ENCODE results near the gene KIR3DL1.
"Not testable (repeated sequence)": the region's sequence is repeated elsewhere in the genome, so short reads cannot be mapped to it uniquely, and the experiment has no call there.

KIR3DL1 gene

GRCh38 chr19:54816251-54816650 lies at the start of gene KIR3DL1:
KIR3DL1 (plus strand) TSS chr19:54816468.
- not testable (repeated sequence) for H3K9me2 ChIP-seq (ENCODE audit: low read depth, low read length); H3K4me1 ChIP-seq (ENCODE audit: insufficient read depth, low read length, severe bottlenecking); H2AFZ ChIP-seq (ENCODE audit: low read length); H3F3A ChIP-seq (ENCODE audit: insufficient read depth, low read length); H3K36me3 ChIP-seq (ENCODE audit: insufficient read depth, low read length); H3K27ac ChIP-seq (ENCODE audit: low read depth, low read length, poor library complexity, severe bottlenecking); H3K4me3 ChIP-seq (ENCODE audit: low read depth, low read length, poor library complexity, severe bottlenecking); H3K4me2 ChIP-seq (ENCODE audit: low read length); H4K20me1 ChIP-seq (ENCODE audit: insufficient read depth, low read length); H3K9me3 ChIP-seq (ENCODE audit: low read length); H3K9ac ChIP-seq (ENCODE audit: low read length); H3K27me3 ChIP-seq (ENCODE audit: insufficient read depth, low read length); H3K79me2 ChIP-seq (ENCODE audit: insufficient read depth, low read length)

DNA sequence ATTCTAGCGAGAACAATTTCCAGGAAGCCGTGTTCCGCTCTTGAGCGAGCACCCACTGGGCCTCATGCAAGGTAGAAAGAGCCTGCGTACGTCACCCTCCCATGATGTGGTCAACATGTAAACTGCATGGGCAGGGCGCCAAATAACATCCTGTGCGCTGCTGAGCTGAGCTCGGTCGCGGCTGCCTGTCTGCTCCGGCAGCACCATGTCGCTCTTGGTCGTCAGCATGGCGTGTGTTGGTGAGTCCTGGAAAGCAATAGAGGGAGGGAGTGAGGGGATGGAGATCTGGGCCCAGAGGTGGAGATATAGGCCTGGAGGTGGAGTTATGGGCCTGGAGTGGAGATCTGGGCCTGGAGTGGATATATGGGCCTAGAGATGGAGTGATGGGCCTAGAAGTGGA lies 46.6 kb upstream of the KIR3DL1 start, which contains the start of gene KIR2DL1:
KIR2DL1 (plus strand) TSS at position 148 of the 400 bp plus-strand sequence; CDS start at position 206, 58 bp downstream.
- H3K9ac ChIP-seq (ENCODE audit: low read length) = not testable (repeated sequence)

GRCh38 chr19:54770511-54770910 lies 45.8 kb upstream of the KIR3DL1 start:
- H3F3A ChIP-seq (ENCODE audit: insufficient read depth, low read length) = not testable (repeated sequence)

More for the DNA sequence above, 46.6 kb upstream of the KIR3DL1 start, which contains the start of gene KIR2DL1:
- H3K9me2 ChIP-seq (ENCODE audit: low read depth, low read length); H4K20me1 ChIP-seq (ENCODE audit: insufficient read depth, low read length); H3K4me3 ChIP-seq (ENCODE audit: low read depth, low read length, poor library complexity, severe bottlenecking); H3F3A ChIP-seq (ENCODE audit: insufficient read depth, low read length); H2AFZ ChIP-seq (ENCODE audit: low read length); H3K27me3 ChIP-seq (ENCODE audit: insufficient read depth, low read length); H3K4me2 ChIP-seq (ENCODE audit: low read length); H3K36me3 ChIP-seq (ENCODE audit: insufficient read depth, low read length); H3K27ac ChIP-seq (ENCODE audit: low read depth, low read length, poor library complexity, severe bottlenecking); H3K4me1 ChIP-seq (ENCODE audit: insufficient read depth, low read length, severe bottlenecking); H3K9me3 ChIP-seq (ENCODE audit: low read length); H3K79me2 ChIP-seq (ENCODE audit: insufficient read depth, low read length): not testable (repeated sequence)

DNA sequence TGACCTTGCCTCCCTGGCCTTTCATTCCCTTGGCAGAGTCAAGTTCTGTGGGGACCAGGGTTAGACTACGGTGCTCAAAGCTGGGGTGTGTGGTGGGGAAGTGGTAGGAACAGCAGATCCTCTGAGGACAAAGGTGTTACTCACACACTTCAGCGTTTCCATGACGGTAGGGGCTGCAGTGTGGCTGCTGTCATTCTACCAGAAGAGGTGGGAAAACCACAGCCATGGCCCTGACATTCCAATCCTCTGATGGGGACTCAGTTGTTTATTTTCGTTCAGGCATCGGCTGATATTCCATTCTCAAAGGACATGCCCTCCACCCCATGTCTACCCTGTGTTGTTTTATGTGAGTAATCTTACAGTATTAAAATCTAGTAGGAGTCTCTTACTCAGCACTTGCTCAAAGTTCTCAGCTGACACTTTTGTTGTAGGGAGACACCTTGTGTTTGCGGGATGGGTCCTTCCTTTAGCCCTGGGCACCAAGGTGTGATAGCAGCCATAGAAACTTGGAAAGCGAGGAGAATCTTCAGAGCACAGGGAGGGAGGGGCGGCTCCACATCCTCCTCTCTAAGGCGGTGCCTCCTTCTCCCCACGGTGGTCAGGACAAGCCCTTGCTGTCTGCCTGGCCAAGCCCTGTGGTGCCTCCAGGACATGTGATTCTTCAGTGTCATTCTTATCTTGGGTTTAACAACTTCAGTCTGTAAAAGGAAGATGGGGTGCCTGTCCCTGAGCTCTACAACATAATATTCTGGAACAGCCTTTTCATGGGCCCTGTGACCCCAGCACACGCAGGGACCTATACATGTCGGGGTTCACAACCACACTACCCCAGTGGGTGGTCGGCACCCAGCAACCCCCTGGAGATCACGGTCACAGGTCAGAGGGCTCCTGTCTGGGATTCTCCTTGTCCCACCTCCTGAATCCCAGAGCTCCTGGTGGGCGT lies 45.0 kb upstream of the KIR3DL1 start:
- H2AFZ ChIP-seq (ENCODE audit: low read length); H4K20me1 ChIP-seq (ENCODE audit: insufficient read depth, low read length); H3K9ac ChIP-seq (ENCODE audit: low read length); H3K79me2 ChIP-seq (ENCODE audit: insufficient read depth, low read length); H3K4me2 ChIP-seq (ENCODE audit: low read length); H3K4me1 ChIP-seq (ENCODE audit: insufficient read depth, low read length, severe bottlenecking); H3K9me3 ChIP-seq (ENCODE audit: low read length); H3F3A ChIP-seq (ENCODE audit: insufficient read depth, low read length); H3K9me2 ChIP-seq (ENCODE audit: low read depth, low read length); H3K27ac ChIP-seq (ENCODE audit: low read depth, low read length, poor library complexity, severe bottlenecking); H3K4me3 ChIP-seq (ENCODE audit: low read depth, low read length, poor library complexity, severe bottlenecking); H3K36me3 ChIP-seq (ENCODE audit: insufficient read depth, low read length); H3K27me3 ChIP-seq (ENCODE audit: insufficient read depth, low read length): not testable (repeated sequence)

More at GRCh38 chr19:54770511-54770910, 45.8 kb upstream of the KIR3DL1 start:
- not testable (repeated sequence) for H2AFZ ChIP-seq (ENCODE audit: low read length); H3K9ac ChIP-seq (ENCODE audit: low read length); H4K20me1 ChIP-seq (ENCODE audit: insufficient read depth, low read length); H3K36me3 ChIP-seq (ENCODE audit: insufficient read depth, low read length); H3K27me3 ChIP-seq (ENCODE audit: insufficient read depth, low read length); H3K27ac ChIP-seq (ENCODE audit: low read depth, low read length, poor library complexity, severe bottlenecking); H3K4me3 ChIP-seq (ENCODE audit: low read depth, low read length, poor library complexity, severe bottlenecking); H3K9me3 ChIP-seq (ENCODE audit: low read length); H3K4me2 ChIP-seq (ENCODE audit: low read length); H3K79me2 ChIP-seq (ENCODE audit: insufficient read depth, low read length); H3K9me2 ChIP-seq (ENCODE audit: low read depth, low read length); H3K4me1 ChIP-seq (ENCODE audit: insufficient read depth, low read length, severe bottlenecking)

DNA sequence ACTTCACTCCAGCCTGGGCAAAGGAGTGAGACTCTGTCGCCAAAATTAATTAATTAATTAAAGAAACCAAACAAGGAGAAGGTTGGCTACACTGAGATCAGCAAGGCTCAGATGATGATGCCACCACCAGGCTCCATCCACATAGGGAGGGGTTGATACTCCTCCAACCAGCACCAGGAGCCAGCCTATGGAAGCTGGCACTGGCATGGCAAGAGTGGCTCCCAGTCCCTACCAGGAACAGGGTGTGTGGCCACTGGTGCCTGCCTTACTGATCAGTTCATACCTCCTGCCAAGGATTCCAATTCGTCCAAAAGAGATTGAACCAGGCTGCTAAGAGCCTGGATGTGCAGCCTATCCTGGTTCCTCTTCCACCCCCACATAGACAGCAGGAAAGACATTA lies 43.6 kb upstream of the KIR3DL1 start:
- H3K9me2 ChIP-seq (ENCODE audit: low read depth, low read length); H3K27me3 ChIP-seq (ENCODE audit: insufficient read depth, low read length); H3K4me2 ChIP-seq (ENCODE audit: low read length); H3F3A ChIP-seq (ENCODE audit: insufficient read depth, low read length); H2AFZ ChIP-seq (ENCODE audit: low read length); H3K9me3 ChIP-seq (ENCODE audit: low read length); H3K9ac ChIP-seq (ENCODE audit: low read length); H3K79me2 ChIP-seq (ENCODE audit: insufficient read depth, low read length); H3K27ac ChIP-seq (ENCODE audit: low read depth, low read length, poor library complexity, severe bottlenecking); H3K36me3 ChIP-seq (ENCODE audit: insufficient read depth, low read length); H4K20me1 ChIP-seq (ENCODE audit: insufficient read depth, low read length); H3K4me3 ChIP-seq (ENCODE audit: low read depth, low read length, poor library complexity, severe bottlenecking); H3K4me1 ChIP-seq (ENCODE audit: insufficient read depth, low read length, severe bottlenecking): not testable (repeated sequence)

- H2AFZ ChIP-seq (ENCODE audit: low read length); H3K4me1 ChIP-seq (ENCODE audit: insufficient read depth, low read length, severe bottlenecking); H3K9me3 ChIP-seq (ENCODE audit: low read length); H3K4me3 ChIP-seq (ENCODE audit: low read depth, low read length, poor library complexity, severe bottlenecking); H3K27me3 ChIP-seq (ENCODE audit: insufficient read depth, low read length); H3K4me2 ChIP-seq (ENCODE audit: low read length); H3K9me2 ChIP-seq (ENCODE audit: low read depth, low read length); H3F3A ChIP-seq (ENCODE audit: insufficient read depth, low read length); H4K20me1 ChIP-seq (ENCODE audit: insufficient read depth, low read length); H3K36me3 ChIP-seq (ENCODE audit: insufficient read depth, low read length); H3K27ac ChIP-seq (ENCODE audit: low read depth, low read length, poor library complexity, severe bottlenecking); H3K79me2 ChIP-seq (ENCODE audit: insufficient read depth, low read length); H3K9ac ChIP-seq (ENCODE audit: low read length): not testable (repeated sequence)
Measured at GRCh38 chr19:54775095-54775815, 41.0 kb upstream of the KIR3DL1 start.

GRCh38 chr19:54775830-54776229 lies 40.4 kb upstream of the KIR3DL1 start:
- not testable (repeated sequence) for H3K4me2 ChIP-seq (ENCODE audit: low read length); H4K20me1 ChIP-seq (ENCODE audit: insufficient read depth, low read length); H3K79me2 ChIP-seq (ENCODE audit: insufficient read depth, low read length); H3K4me1 ChIP-seq (ENCODE audit: insufficient read depth, low read length, severe bottlenecking); H3K9ac ChIP-seq (ENCODE audit: low read length); H3K27ac ChIP-seq (ENCODE audit: low read depth, low read length, poor library complexity, severe bottlenecking); H2AFZ ChIP-seq (ENCODE audit: low read length); H3K36me3 ChIP-seq (ENCODE audit: insufficient read depth, low read length); H3K4me3 ChIP-seq (ENCODE audit: low read depth, low read length, poor library complexity, severe bottlenecking); H3K9me2 ChIP-seq (ENCODE audit: low read depth, low read length); H3F3A ChIP-seq (ENCODE audit: insufficient read depth, low read length); H3K27me3 ChIP-seq (ENCODE audit: insufficient read depth, low read length); H3K9me3 ChIP-seq (ENCODE audit: low read length)

Data from OCI-LY1 (cell line).